Astrocyte of the spinal cord (primary cell): ENCODE data around the gene ZNF408.

Experiments used
- DNase-seq: peaks from one replicate; pipeline ENCODE4 v3.0.0; 2011; ENCODE audit warnings: low read depth, low spot score
- H3K4me3 ChIP-seq: 2 replicates; pipeline ENCODE4 v1.5.1; 2011; ENCODE audit warnings: low read depth, mild to moderate bottlenecking, low read length, moderate library complexity
- CTCF ChIP-seq: IDR thresholded peaks from 2 replicates; pipeline ENCODE4 v1.5.1; 2012; ENCODE audit warnings: low read depth, mild to moderate bottlenecking, low read length, inconsistent platforms
- in situ Hi-C: cut with HindIII; loops from 2 replicates; pipeline ENCODE4 v1.10.0; 2017; ENCODE audit warnings: low sequenced_read_pairs

ZNF408 gene

GRCh38 chr11:46718155-46719019 is 17.6 kb downstream of the ZNF408 start:
- no peak for DNase-seq
- no peak overlapping the region for H3K4me3 ChIP-seq
- in situ Hi-C loops: no loop called here
- TF ChIP-seq CTCF: no peak

GRCh38 chr11:46719048-46719542 is 18.3 kb downstream of the ZNF408 start, which contains the start of gene F2:
Gene F2, plus strand, starts transcription at chr11:46719213. Its CDS starts 23 bp downstream, at chr11:46719236.
- H3K4me3 ChIP-seq: no peak within 1 kb of the TSS
- in situ Hi-C loops: no loop called here
- no peak for TF ChIP-seq CTCF
- DNase-seq: no peak

GRCh38 chr11:46719543-46720218 is 18.9 kb downstream of the ZNF408 start:
- no peak overlapping the region for H3K4me3 ChIP-seq
- in situ Hi-C loops: no loop called here
- no peak for DNase-seq
- no peak for TF ChIP-seq CTCF

GRCh38 chr11:46721286-46721685 is 20.5 kb downstream of the ZNF408 start:
- no peak for TF ChIP-seq CTCF

GRCh38 chr11:46722566-46723358 is 21.9 kb downstream of the ZNF408 start:
- no peak overlapping the region for H3K4me3 ChIP-seq
- no peak for TF ChIP-seq CTCF
- DNase-seq: no peak
- in situ Hi-C loops: no loop called here

More at GRCh38 chr11:46721286-46721685, 20.5 kb downstream of the ZNF408 start:
- DNase-seq: no peak
- no peak overlapping the region for H3K4me3 ChIP-seq
- in situ Hi-C loops: no loop called here

GRCh38 chr11:46723359-46723680 is 22.5 kb downstream of the ZNF408 start:
- H3K4me3 ChIP-seq: no peak overlapping the region
- DNase-seq: no peak
- no peak for TF ChIP-seq CTCF
- in situ Hi-C loops: no loop called here
